GM18505 (cell line): ENCODE measurements around the gene NPIPA2.
"Not testable (repeated sequence)": the region's sequence is repeated elsewhere in the genome, so short reads cannot be mapped to it uniquely, and the experiment has no call there.

Experiments used
- ATAC-seq: cut with Tn5 transposase; IDR thresholded peaks from one replicate; pipeline ENCODE4 v1.9.1; 2021; ENCODE audit not compliant: unreplicated experiment

NPIPA2 gene

GRCh38 chr16:14742273-14743128, at the start of gene NPIPA2:
Gene NPIPA2 (plus strand): TSS chr16:14742533. CDS start chr16:14748066, 5,533 bp downstream.
- peak; percentile 91 for ATAC-seq

GRCh38 chr16:14694129-14694528, 48.2 kb upstream of the NPIPA2 start, which contains the start of gene PLA2G10:
Gene PLA2G10 (minus strand): TSS chr16:14694308. CDS start chr16:14694229, 79 bp downstream.
- ATAC-seq: not testable (repeated sequence)

GRCh38 chr16:14701859-14702258, 40.5 kb upstream of the NPIPA2 start:
- not testable (repeated sequence) for ATAC-seq

GRCh38 chr16:14702672-14703071, 39.7 kb upstream of the NPIPA2 start:
- ATAC-seq: not testable (repeated sequence)

- ATAC-seq: peak; percentile 90
These were observed 38.9 kb upstream of the NPIPA2 start, which contains the start of gene NPIPA3 for GRCh38 chr16:14703156-14704011. Gene NPIPA3 (plus strand): TSS chr16:14703411. CDS start chr16:14708944, 5,533 bp downstream.

GRCh38 chr16:14733233-14733632, 9.1 kb upstream of the NPIPA2 start:
- ATAC-seq: not testable (repeated sequence)

GRCh38 chr16:14740832-14741385, 1.4 kb upstream of the NPIPA2 start:
- not testable (repeated sequence) for ATAC-seq

- ATAC-seq: peak; percentile 31
These were observed 539 bp upstream of the NPIPA2 start for GRCh38 chr16:14741794-14742193.

- ATAC-seq: not testable (repeated sequence)
These were observed 31.3 kb downstream of the NPIPA2 start for GRCh38 chr16:14773654-14774053.

GRCh38 chr16:14775624-14776023, 33.3 kb downstream of the NPIPA2 start:
- not testable (repeated sequence) for ATAC-seq

- not testable (repeated sequence) for ATAC-seq
These were observed 34.4 kb downstream of the NPIPA2 start for GRCh38 chr16:14776763-14777162.

GRCh38 chr16:14779368-14779877, 37.1 kb downstream of the NPIPA2 start:
- not testable (repeated sequence) for ATAC-seq

- not testable (repeated sequence) for ATAC-seq
These were observed 43.8 kb downstream of the NPIPA2 start for GRCh38 chr16:14786180-14786579.

- ATAC-seq: not testable (repeated sequence)
These were observed 47.2 kb downstream of the NPIPA2 start for GRCh38 chr16:14789577-14789976.

GRCh38 chr16:14790320-14790956, 48.1 kb downstream of the NPIPA2 start:
- ATAC-seq: not testable (repeated sequence)

GRCh38 chr16:14792914-14793313, 50.6 kb downstream of the NPIPA2 start:
- ATAC-seq: not testable (repeated sequence)

- ATAC-seq: not testable (repeated sequence)
These were observed 55.2 kb downstream of the NPIPA2 start for GRCh38 chr16:14797558-14797957.

- not testable (repeated sequence) for ATAC-seq
These were observed 61.2 kb downstream of the NPIPA2 start for GRCh38 chr16:14803577-14803976.

GRCh38 chr16:14807184-14807678, 64.9 kb downstream of the NPIPA2 start:
- not testable (repeated sequence) for ATAC-seq

- ATAC-seq: not testable (repeated sequence)
These were observed 71.6 kb downstream of the NPIPA2 start for GRCh38 chr16:14813890-14814289.
